Small intestine (tissue), 7 donors: ENCODE data around the gene ZBBX. TPM values are rescaled to one million over a fixed set of nuclear protein-coding genes. Genes with fewer than 3 reads are reported as not detected.

Source experiments
- DNase-seq, 2 donors: peaks; one replicate each; pipeline versions ENCODE4 v3.0.0 to v3.0.0-alpha.2; 2013
- FAIRE-seq: peaks from 2 replicates; lab custom pipeline; 2012; peaks lifted over from hg19 to GRCh38; lab: Jason Lieb, UNC
- H3K27ac ChIP-seq, 3 donors: one replicate each; pipeline ENCODE4 v1.5.1; 2013; ENCODE audit warnings: low read length in 2 of 3, mild to moderate bottlenecking in 2 of 3, control low read depth in 1 of 3, inconsistent platforms in 1 of 3, low read depth in 1 of 3, moderate library complexity in 1 of 3
- H3K27me3 ChIP-seq, 3 donors: one replicate each; pipeline ENCODE4 v1.6.1; 2013; ENCODE audit warnings: low read length in 3 of 3, inconsistent platforms in 1 of 3; ENCODE audit not compliant: control insufficient read depth in 3 of 3, insufficient read depth in 3 of 3
- H3K36me3 ChIP-seq, 3 donors: one replicate each; pipeline ENCODE4 v1.6.1; 2013; ENCODE audit warnings: low read length in 3 of 3, inconsistent platforms in 1 of 3, low read depth in 1 of 3, mild to moderate bottlenecking in 1 of 3, moderate library complexity in 1 of 3; ENCODE audit not compliant: control insufficient read depth in 3 of 3, insufficient read depth in 2 of 3
- H3K4me1 ChIP-seq, 3 donors: one replicate each; pipeline ENCODE4 v1.6.1; 2013; ENCODE audit warnings: low read length in 2 of 3, inconsistent platforms in 1 of 3, low read depth in 1 of 3, mild to moderate bottlenecking in 1 of 3, moderate library complexity in 1 of 3; ENCODE audit not compliant: control insufficient read depth in 3 of 3, insufficient read depth in 2 of 3
- H3K4me3 ChIP-seq, 3 donors: one replicate each; pipeline ENCODE4 v1.5.1; 2013; ENCODE audit warnings: low read length in 3 of 3, control low read depth in 1 of 3, inconsistent platforms in 1 of 3, low read depth in 1 of 3, mild to moderate bottlenecking in 1 of 3, moderate library complexity in 1 of 3
- H3K9me3 ChIP-seq, 2 donors: one replicate each; pipeline ENCODE4 v1.6.1; 2013; ENCODE audit warnings: low read depth in 1 of 2, low read length in 1 of 2; ENCODE audit not compliant: control insufficient read depth in 2 of 2, insufficient read depth in 1 of 2
- WGBS, 3 donors: extraction: QIAGEN DNeasy Blood & Tissue Kit; methylation state at CpG; one replicate each; pipeline ENCODE4 v1.1.7; 2013; 5-methylcytosine and 5-hydroxymethylcytosine counted together
- polyA plus RNA-seq, 4 donors: library from polyadenylated mRNA; stranded (reverse) in 3 of 4; unstranded in 1 of 4; fragments of 200-250 nt in 3 of 4; fragments of 120-200 nt in 1 of 4; gene quantifications; one replicate each; pipeline versions ENCODE4 v1.2.1 to v1.2.3, GENCODE V29; 2013
- donor health status: healthy with polysubstance abuse.
- donor health status: control.
- donor health status: control.
- donor health status: Bipolar disorder and iron deficiency.
- donor health status: healthy.

The ZBBX gene
- polyA plus RNA-seq, 4 donors = not detected

GRCh38 chr3:167382155-167382554 is 2.1 kb upstream of the ZBBX start:
- Histone ChIP-seq H3K4me1 (no peaks in the 10 kb centered on the region), H3K27me3 (peaks cover 0 to 8% (median 0%) of the 10 kb centered on the region in 3 donors), H3K9me3 (no peaks in the 10 kb centered on the region), H3K4me3 (no peak overlapping the region), H3K36me3 (no peaks in the 10 kb centered on the region), H3K27ac (no peak overlapping the region)
- FAIRE-seq = no peak
- no peak for DNase-seq
- WGBS, 3 donors = 87 to 93% (median 89%) methylated on average over 3 of the region's 3 CpGs

- Histone ChIP-seq H3K27me3 (peaks cover 0 to 8% (median 0%) of the 10 kb centered on the region in 3 donors), H3K4me3 (no peak overlapping the region), H3K9me3 (no peaks in the 10 kb centered on the region), H3K4me1 (no peaks in the 10 kb centered on the region), H3K27ac (no peak overlapping the region), H3K36me3 (no peaks in the 10 kb centered on the region)
- FAIRE-seq = no peak
- no peak for DNase-seq
- WGBS, 3 donors = 90 to 95% (median 95%) methylated on average over 6 of the region's 6 CpGs
These were observed 4.6 kb downstream of the ZBBX start for GRCh38 chr3:167375478-167375877.

GRCh38 chr3:167372138-167372537 is 8.0 kb downstream of the ZBBX start:
- Histone ChIP-seq H3K36me3 (no peaks in the 10 kb centered on the region), H3K9me3 (no peaks in the 10 kb centered on the region), H3K27me3 (no peaks in the 10 kb centered on the region), H3K4me3 (no peak overlapping the region), H3K27ac (no peak overlapping the region), H3K4me1 (no peaks in the 10 kb centered on the region)
- DNase-seq (no peak), FAIRE-seq (no peak)
- WGBS, 3 donors = 86 to 92% (median 89%) methylated on average over 3 of the region's 3 CpGs

GRCh38 chr3:167361948-167362347 is 18.1 kb downstream of the ZBBX start:
- DNase-seq (no peak), FAIRE-seq (no peak)
- Histone ChIP-seq H3K36me3 (no peaks in the 10 kb centered on the region), H3K4me1 (no peaks in the 10 kb centered on the region), H3K9me3 (no peaks in the 10 kb centered on the region), H3K4me3 (no peak overlapping the region), H3K27ac (no peak overlapping the region), H3K27me3 (no peaks in the 10 kb centered on the region)
- WGBS, 3 donors = 96 to 100% (median 96%) methylated on average over 1 of the region's 1 CpG

- DNase-seq (no peak), FAIRE-seq (no peak)
- no peaks in the 10 kb centered on the region for H3K27me3 ChIP-seq
- H3K36me3 ChIP-seq = no peaks in the 10 kb centered on the region
- no peaks in the 10 kb centered on the region for H3K4me1 ChIP-seq
- no peaks in the 10 kb centered on the region for H3K9me3 ChIP-seq
- no peak overlapping the region for H3K4me3 ChIP-seq
- H3K27ac ChIP-seq = no peak overlapping the region
- 66 to 78% (median 66%) methylated on average over 1 of the region's 1 CpG for WGBS, 3 donors
These were observed 18.8 kb downstream of the ZBBX start for GRCh38 chr3:167361306-167361705.

- DNase-seq = no peak
- Histone ChIP-seq H3K4me3 (no peak overlapping the region), H3K4me1 (no peaks in the 10 kb centered on the region), H3K9me3 (no peaks in the 10 kb centered on the region), H3K27me3 (no peaks in the 10 kb centered on the region), H3K27ac (no peak overlapping the region), H3K36me3 (no peaks in the 10 kb centered on the region)
- no peak for FAIRE-seq
These were observed 24.7 kb downstream of the ZBBX start for GRCh38 chr3:167355446-167355845.

GRCh38 chr3:167354751-167355150 is 25.3 kb downstream of the ZBBX start:
- WGBS, 3 donors = 50 to 66% (median 50%) methylated on average over 1 of the region's 1 CpG
- Histone ChIP-seq H3K9me3 (no peaks in the 10 kb centered on the region), H3K27ac (no peak overlapping the region), H3K4me1 (no peaks in the 10 kb centered on the region), H3K36me3 (no peaks in the 10 kb centered on the region), H3K4me3 (no peak overlapping the region), H3K27me3 (no peaks in the 10 kb centered on the region)
- DNase-seq (no peak), FAIRE-seq (no peak)

- no peaks in the 10 kb centered on the region for H3K27me3 ChIP-seq
- H3K9me3 ChIP-seq = no peaks in the 10 kb centered on the region
- DNase-seq = peak; percentile 31 to 39
- no peaks in the 10 kb centered on the region for H3K4me1 ChIP-seq
- no peak for FAIRE-seq
- no peaks in the 10 kb centered on the region for H3K36me3 ChIP-seq
- H3K27ac ChIP-seq = no peak overlapping the region
- H3K4me3 ChIP-seq = no peak overlapping the region
- WGBS, 3 donors = 28 to 44% (median 40%) methylated on average over 2 of the region's 2 CpGs
These were observed 29.7 kb downstream of the ZBBX start for GRCh38 chr3:167350245-167350862.

- H3K4me3 ChIP-seq = no peak overlapping the region
- DNase-seq (no peak), FAIRE-seq (no peak)
- no peaks in the 10 kb centered on the region for H3K9me3 ChIP-seq
- no peaks in the 10 kb centered on the region for H3K4me1 ChIP-seq
- H3K27me3 ChIP-seq = no peaks in the 10 kb centered on the region
- H3K27ac ChIP-seq = no peak overlapping the region
- 12 to 47% (median 38%) methylated on average over 1 of the region's 1 CpG for WGBS, 3 donors
- no peaks in the 10 kb centered on the region for H3K36me3 ChIP-seq
These were observed 33.9 kb downstream of the ZBBX start for GRCh38 chr3:167346171-167346570.
